Measurements from ENCODE around the gene ANAPC7.

The ANAPC7 gene

GRCh38 chr12:110353211-110353965, 50.1 kb downstream of the ANAPC7 start:
- TF ChIP-seq, protein P1, sequence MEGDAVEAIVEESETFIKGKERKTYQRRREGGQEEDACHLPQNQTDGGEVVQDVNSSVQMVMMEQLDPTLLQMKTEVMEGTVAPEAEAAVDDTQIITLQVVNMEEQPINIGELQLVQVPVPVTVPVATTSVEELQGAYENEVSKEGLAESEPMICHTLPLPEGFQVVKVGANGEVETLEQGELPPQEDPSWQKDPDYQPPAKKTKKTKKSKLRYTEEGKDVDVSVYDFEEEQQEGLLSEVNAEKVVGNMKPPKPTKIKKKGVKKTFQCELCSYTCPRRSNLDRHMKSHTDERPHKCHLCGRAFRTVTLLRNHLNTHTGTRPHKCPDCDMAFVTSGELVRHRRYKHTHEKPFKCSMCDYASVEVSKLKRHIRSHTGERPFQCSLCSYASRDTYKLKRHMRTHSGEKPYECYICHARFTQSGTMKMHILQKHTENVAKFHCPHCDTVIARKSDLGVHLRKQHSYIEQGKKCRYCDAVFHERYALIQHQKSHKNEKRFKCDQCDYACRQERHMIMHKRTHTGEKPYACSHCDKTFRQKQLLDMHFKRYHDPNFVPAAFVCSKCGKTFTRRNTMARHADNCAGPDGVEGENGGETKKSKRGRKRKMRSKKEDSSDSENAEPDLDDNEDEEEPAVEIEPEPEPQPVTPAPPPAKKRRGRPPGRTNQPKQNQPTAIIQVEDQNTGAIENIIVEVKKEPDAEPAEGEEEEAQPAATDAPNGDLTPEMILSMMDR (IDR thresholded peaks at IDR 0.05; ENCODE audit: low read depth, low read length) = no peak
- in situ Hi-C loops (cut with HindIII; ENCODE audit: low sequenced_read_pairs) = no loop called here
- no peak for DNase-seq (ENCODE audit: low read depth, low spot score)
- H3K4me3 ChIP-seq (ENCODE audit: low read depth, low read length) = no peak overlapping the region

DNA sequence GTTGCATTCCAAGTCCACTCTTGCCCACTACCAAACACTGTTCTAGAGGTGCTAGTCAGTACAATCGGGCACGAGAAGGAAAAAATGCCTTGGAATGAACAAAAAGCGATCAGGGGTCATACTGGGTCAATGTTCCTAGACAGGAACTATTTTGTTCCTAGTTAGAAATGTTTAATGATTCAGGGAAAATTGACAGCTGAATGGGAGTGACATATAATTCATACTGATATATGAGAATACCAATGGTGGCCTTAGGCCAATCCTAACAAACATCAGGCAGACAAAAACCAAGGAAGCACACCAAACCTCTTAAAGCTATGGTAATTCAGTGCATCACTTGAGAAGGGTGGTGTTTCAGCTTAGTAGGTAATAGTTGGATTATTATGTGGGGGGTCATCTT, 51.1 kb downstream of the ANAPC7 start:
- DNase-seq (ENCODE audit: low read depth, low spot score) = no peak
- no peak overlapping the region for H3K4me3 ChIP-seq (ENCODE audit: low read depth, low read length)
- in situ Hi-C loops (cut with HindIII; ENCODE audit: low sequenced_read_pairs) = no loop called here
- TF ChIP-seq, protein P1 (IDR thresholded peaks at IDR 0.05; ENCODE audit: low read depth, low read length) = no peak

DNA sequence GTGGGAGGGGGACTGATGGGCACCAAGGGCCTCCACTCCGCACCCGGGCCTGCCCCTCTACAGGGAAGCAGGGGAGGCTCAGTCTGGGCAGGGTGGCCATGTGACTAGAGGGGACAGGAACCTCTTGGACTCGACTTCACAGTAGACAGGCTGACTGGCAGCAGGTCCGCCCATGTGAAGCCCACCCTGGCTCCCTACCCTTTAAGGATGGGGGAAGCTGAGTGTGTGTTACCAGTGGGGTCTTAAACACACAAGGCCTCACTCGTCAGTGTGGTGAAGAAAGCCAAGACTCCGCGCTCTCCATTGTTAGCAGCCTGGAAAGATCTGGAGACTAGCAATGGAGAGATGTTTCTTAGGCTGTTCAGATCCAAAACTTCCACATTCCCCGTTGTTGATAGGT, 52.4 kb downstream of the ANAPC7 start:
- H3K4me3 ChIP-seq (ENCODE audit: low read depth, low read length) = no peak overlapping the region
- no peak for DNase-seq (ENCODE audit: low read depth, low spot score)
- TF ChIP-seq, protein P1 (IDR thresholded peaks at IDR 0.05; ENCODE audit: low read depth, low read length) = no peak
- in situ Hi-C loops (cut with HindIII; ENCODE audit: low sequenced_read_pairs) = no loop called here

DNA sequence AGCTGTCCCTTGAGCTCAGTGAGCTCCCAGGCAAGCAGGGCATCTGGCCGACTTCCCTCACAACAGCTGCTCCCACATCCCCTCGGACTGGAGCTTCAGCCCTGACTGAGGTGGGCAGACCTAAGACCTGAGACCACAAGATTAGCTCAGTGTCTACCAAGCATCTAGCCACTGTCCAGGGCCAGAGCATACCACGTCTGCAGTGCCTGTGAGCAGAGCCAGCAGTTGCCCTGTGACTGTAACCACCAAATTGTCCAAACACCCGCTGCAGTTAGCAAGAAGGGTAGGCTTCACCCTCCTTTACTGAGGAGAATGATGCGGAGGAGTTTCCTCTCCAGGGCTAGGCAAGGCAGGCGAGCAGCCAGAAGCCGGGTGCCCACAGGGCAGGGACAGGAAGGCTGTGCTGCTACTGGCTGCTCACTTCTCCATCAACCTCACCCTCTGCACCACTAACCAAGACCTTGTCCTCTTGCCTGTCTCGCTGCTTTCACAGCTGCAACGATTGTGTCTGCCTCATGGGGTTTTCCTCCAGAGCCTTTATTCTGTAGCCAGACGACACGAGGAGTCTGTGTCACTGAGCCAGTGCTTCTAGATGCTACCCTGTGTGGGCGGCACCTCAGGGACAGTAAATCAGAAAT, 53.9 kb downstream of the ANAPC7 start:
- no peak for DNase-seq (ENCODE audit: low read depth, low spot score)
- TF ChIP-seq, protein P1 (IDR thresholded peaks at IDR 0.05; ENCODE audit: low read depth, low read length) = no peak
- in situ Hi-C loops (cut with HindIII; ENCODE audit: low sequenced_read_pairs) = no loop called here
- no peak overlapping the region for H3K4me3 ChIP-seq (ENCODE audit: low read depth, low read length)

DNA sequence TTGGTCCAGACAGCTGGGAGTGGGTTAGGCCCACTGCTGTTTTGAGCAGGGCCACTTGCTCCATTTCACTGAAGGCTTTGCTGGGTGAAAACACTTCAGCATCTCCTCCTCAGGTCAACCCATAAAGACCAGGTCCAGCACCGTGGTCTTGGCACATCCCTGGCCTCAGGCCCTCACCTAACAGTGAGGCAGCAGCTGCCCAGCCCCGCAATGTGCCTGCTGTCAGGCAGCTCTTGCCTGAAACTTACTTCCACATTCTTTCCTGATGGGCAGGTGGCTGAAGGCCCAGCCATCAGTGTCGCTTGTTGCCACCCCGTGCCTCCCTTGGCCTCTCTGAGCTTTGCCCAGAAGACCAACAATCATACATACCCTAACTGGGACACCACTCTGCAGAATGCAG, 54.4 kb downstream of the ANAPC7 start:
- DNase-seq (ENCODE audit: low read depth, low spot score) = no peak
- H3K4me3 ChIP-seq (ENCODE audit: low read depth, low read length) = no peak overlapping the region
- in situ Hi-C loops (cut with HindIII; ENCODE audit: low sequenced_read_pairs) = no loop called here
- TF ChIP-seq, protein P1 (IDR thresholded peaks at IDR 0.05; ENCODE audit: low read depth, low read length) = no peak

DNA sequence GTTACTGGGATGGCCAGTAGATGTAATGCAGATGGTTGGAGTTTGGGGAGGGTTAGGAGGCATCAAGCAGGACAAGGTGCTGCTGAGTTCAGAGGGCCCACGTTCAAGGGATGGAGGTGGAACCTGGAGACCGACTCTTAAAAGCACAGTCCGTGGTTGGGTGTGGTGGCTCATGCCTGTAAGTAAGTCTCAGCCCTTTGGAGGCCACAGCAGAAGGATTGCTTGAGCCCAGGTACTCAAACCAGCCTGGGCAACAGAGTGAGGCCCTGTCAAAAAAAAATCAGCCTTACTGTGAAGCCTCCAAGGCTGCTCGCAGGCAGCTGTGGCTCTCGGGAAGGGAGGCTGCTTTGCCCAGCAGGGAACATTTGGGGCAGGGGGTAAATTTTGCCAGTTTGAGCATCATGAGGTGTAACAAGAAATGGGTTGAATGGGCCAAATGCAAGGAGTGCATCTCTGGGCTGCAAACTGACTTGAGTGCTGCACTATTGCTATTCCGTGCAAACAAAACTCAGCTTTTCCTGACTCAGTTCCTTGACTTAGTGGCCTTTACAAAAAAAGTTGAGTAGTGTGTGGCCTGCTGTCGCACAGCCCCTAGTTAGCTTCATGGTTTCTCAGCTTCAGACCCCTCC, 55.0 kb downstream of the ANAPC7 start:
- H3K4me3 ChIP-seq (ENCODE audit: low read depth, low read length) = no peak overlapping the region
- DNase-seq (ENCODE audit: low read depth, low spot score) = no peak
- TF ChIP-seq, protein P1 (IDR thresholded peaks at IDR 0.05; ENCODE audit: low read depth, low read length) = no peak
- in situ Hi-C loops (cut with HindIII; ENCODE audit: low sequenced_read_pairs) = no loop called here
